GM19395 (cell line): ENCODE measurements around the gene FBXO9.

Experiments used
- ATAC-seq: cut with Tn5 transposase; IDR thresholded peaks from one replicate; pipeline ENCODE4 v1.9.1; 2021; ENCODE audit warnings: mild to moderate bottlenecking, moderate library complexity; ENCODE audit not compliant: unreplicated experiment

The FBXO9 gene

GRCh38 chr6:53130569-53131290 is 65.5 kb downstream of the FBXO9 start:
- no peak for ATAC-seq

DNA sequence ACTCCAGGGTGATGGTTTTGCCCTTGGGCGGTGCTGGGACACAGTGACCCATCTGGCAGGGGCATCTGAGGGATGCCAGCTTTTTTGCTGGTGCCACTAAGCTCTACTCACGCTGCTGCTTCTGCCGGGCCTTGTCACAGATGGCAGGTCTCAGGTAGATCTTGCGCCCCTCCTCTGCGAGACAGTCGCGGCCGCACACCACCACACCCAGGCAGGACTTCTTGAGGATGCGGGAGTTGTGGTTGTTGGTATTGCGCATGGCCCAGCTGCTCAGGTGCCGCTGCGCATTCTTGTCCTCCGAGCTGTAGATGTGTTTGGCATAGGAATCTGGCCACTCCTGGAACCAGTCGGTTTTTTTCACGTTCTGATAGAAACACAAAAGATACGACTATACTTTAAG is 68.8 kb downstream of the FBXO9 start:
- no peak for ATAC-seq

DNA sequence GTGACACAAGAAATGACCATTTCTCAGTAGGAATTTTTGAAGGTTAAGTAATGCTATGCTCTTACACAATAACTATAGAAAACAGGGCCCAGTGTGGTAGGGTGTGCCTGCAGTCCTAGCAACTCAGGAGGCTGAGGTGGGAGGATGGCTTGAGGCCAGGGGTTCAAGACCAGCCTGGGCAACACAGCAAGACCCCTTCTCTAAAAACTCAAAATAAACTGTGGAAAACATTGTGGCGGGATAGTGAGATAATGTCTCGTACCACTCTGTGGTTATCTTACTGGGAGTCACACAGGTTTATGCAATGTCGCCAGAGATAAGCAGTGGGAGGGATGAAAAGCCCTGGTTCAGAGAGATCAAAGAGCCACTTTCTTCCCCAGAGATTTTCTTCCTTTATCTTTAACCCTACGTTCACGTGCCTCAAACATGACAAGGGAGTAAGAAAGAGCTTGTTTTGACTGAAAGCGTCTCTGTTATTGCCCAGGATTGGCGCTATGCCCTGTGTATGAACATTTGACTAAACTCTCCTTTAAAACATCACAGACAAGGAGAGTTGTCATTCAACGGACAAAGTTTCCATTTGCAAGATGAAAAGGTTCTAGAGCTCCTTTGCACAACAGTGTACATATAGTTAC is 69.5 kb downstream of the FBXO9 start:
- no peak for ATAC-seq

- ATAC-seq: no peak
Measured at GRCh38 chr6:53136000-53136609, 70.9 kb downstream of the FBXO9 start.

GRCh38 chr6:53139841-53140413 is 74.7 kb downstream of the FBXO9 start:
- ATAC-seq: no peak

DNA sequence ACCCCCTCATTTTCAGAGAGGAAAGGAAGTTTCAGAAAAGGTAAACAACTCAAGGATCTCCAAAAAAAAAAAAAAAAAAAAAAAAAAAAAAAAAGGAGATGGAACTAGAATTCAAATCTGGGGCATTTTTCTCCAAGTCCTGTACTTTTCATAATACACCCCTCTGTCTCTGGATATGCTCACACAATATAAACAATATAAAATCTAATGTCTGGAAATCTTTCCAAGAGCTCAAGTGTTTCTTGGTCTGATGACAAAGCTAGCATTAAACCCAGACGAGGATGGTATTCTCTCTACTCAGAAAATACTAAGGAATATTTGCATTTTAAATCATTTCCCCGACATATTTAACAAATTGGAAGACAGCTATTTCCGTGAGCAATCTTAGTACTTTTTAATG is 77.6 kb downstream of the FBXO9 start:
- no peak for ATAC-seq

GRCh38 chr6:53143710-53144109 is 78.5 kb downstream of the FBXO9 start:
- no peak for ATAC-seq

DNA sequence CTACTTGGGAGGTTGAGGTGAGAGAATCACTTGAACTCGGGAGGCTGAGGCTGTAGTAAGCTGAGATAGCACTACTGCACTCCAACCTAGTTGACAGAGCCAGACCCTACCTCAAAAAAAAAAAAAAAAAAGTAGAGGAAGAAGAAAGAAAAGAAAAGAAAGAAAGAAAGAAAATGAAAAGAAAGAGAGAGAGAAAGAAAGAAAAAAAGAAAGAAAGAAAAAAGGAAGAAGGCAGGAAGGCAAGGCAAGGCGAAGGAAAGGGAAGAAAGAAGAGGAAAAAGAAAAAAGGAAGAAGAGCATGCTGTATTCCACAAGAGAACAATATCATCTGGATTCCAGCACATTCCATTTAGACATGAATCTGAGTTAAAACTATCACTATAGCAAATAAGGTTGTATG is 79.6 kb downstream of the FBXO9 start:
- ATAC-seq: no peak

- ATAC-seq: no peak
Measured at GRCh38 chr6:53148684-53149083, 83.5 kb downstream of the FBXO9 start, which contains the start of gene GCM1. Gene GCM1 (minus strand): TSS chr6:53148841. CDS start chr6:53145632, 3,209 bp downstream.
